ENCODE measurements around the gene BPIFB6.

The BPIFB6 gene

DNA sequence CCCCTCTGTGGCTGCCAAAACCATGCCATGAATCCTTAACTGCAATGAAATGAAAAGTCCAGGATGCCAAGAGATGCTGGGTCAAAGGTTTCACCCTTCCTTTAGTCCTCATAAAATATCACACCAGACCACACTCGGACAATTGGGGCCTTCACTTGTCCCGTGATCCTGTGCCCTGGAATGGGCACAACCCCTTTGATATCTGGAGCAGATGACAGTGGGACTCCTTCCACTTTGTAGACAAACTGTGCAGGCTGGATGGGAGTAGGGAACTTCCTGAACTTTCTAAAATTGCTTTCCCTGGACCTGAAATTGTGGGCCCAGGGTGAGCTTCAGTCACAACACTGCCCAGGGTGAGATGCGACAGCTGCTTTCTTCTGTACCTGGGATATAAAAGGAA lies 9.6 kb upstream of the BPIFB6 start:
- TF ChIP-seq, protein P1, sequence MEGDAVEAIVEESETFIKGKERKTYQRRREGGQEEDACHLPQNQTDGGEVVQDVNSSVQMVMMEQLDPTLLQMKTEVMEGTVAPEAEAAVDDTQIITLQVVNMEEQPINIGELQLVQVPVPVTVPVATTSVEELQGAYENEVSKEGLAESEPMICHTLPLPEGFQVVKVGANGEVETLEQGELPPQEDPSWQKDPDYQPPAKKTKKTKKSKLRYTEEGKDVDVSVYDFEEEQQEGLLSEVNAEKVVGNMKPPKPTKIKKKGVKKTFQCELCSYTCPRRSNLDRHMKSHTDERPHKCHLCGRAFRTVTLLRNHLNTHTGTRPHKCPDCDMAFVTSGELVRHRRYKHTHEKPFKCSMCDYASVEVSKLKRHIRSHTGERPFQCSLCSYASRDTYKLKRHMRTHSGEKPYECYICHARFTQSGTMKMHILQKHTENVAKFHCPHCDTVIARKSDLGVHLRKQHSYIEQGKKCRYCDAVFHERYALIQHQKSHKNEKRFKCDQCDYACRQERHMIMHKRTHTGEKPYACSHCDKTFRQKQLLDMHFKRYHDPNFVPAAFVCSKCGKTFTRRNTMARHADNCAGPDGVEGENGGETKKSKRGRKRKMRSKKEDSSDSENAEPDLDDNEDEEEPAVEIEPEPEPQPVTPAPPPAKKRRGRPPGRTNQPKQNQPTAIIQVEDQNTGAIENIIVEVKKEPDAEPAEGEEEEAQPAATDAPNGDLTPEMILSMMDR (IDR thresholded peaks at IDR 0.05) = no peak

DNA sequence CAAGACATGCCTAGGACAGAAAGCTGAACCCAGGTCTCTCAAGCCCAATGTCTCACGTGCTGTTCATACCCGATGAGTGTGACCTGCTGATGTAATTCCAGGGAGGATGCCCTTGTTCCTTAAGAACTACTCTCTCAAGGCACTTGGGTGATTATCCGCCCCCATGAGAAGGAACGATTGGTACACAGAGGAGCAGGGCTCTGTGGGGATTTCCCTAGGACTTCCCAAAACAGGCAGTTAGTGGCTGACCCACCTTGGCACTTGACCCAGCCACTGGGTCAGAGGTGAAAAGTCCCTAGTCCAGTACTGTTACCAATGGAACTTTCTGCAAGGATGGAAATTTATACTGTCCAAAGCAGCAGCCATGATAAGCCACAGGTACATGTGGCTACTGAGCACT lies 9.2 kb upstream of the BPIFB6 start:
- TF ChIP-seq, protein P1 (IDR thresholded peaks at IDR 0.05) = no peak

DNA sequence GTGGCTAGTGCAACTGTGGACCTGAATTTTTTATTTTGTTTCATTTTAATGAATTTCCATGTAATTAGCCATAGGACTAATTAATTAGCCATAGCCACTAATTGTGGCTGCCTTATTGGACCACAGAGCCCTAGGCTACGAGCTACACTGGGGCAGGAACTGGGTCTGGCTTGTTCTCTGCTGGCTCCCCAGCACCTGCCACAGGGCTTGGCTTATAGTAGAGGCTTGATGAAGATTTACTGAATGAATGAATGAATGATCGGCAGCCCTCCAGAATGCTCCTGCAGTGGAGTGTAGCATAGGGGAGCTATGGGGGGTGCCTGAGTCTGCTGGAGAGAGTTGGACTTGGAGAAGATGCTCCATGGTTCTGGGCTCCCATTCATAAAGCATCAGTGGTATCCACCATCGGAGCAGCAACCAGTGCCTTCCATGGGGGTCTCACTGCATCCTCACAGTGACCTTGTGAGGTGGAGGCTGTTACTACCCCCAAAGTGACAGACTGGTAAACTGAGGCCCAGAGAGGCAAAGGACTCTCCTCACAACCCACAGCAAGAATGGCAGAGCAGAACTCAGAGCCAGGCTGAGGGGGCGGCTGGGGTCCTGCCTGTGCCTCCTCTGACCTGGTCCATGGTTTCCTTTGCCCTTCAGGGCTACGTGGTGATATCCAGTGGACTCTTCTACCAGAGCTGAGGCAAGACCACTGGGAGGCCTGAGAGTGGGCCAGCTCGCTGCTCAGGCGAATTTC lies 8.6 kb upstream of the BPIFB6 start:
- TF ChIP-seq, protein P1 (IDR thresholded peaks at IDR 0.05) = no peak

DNA sequence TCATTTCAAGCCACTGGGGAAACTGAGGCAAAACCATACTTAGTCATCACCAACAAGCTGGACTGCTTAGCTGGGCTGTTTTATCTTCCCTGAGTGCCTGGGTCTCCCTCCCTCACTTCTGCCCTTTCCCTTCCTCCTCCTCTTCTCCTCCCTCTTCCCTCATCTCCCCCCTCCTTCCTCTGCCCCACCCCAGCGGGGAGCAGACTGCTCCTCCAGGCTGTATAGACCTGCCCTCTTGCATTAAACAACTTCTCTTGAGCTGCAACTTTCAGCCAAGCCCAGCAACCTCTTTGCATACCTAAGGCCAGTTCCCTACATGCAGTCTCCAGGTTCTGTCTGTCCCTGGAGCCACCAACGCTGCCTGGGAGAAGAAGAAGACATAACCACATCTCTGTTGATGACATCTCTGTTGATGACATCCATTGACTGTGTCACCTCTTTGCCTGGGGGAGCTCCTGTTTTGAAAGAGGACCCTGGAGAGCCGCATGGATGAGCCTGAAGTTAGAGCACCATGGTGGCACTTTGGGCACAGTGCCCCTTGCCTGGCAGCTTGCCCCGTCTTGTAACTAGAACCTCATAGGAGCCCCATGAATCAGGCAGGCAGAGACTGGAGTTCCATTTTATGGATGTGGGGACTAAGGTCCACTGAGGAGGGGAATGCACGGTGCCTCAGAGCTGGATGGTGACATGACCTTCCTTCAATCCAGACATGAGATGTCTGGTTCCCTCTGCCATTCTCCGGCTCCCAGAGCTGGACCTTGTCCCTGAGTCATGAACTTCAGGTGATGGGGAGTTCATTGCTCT lies 7.8 kb upstream of the BPIFB6 start:
- TF ChIP-seq, protein P1 (IDR thresholded peaks at IDR 0.05) = no peak

DNA sequence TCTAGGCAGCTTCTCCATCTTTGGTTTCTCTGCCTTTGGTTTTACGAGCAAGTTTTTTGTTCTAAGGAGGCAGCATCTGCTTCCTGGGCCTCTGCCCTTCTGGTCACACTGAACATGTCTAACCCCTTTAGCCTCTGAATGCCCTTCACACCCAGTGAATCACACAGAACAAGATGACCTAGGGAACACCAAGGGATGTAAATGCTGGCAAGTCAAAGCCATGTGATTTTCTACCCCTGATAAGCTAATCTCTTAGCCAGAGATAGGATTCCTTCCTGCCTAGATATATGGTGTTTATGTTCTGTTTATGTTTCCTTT lies 7.2 kb upstream of the BPIFB6 start:
- TF ChIP-seq, protein P1 (IDR thresholded peaks at IDR 0.05) = no peak

DNA sequence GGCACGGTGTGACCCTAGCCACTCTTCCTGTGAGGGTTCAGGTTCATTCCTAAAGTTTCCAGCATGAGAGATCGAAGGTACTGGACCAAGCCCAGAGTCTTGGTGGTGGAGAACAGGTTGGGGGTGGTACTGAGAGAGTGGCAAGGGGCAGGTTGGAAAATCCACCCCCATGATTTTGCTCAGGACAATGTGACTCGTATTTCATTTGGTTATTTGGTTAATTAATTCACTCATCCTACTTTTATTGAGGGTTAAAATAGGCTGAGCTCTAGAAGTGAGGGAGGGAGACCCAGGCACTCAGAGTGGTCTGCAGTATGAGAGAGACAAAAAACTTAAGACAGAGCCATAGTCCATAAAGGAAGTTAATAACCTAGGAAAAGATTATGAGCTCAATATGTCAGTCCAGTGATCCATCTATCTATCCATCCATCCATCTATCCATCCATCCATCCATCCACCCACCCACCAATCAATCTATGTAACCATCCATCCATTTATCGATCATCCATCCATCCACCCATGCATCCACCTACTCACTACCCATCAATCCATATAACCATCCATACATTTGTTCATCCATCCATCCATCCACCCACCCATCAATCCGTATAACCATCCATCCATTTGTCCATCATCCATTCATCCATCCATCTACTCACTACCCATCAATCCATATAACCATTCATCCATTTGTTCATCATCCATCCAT lies 6.7 kb upstream of the BPIFB6 start:
- TF ChIP-seq, protein P1 (IDR thresholded peaks at IDR 0.05) = no peak

DNA sequence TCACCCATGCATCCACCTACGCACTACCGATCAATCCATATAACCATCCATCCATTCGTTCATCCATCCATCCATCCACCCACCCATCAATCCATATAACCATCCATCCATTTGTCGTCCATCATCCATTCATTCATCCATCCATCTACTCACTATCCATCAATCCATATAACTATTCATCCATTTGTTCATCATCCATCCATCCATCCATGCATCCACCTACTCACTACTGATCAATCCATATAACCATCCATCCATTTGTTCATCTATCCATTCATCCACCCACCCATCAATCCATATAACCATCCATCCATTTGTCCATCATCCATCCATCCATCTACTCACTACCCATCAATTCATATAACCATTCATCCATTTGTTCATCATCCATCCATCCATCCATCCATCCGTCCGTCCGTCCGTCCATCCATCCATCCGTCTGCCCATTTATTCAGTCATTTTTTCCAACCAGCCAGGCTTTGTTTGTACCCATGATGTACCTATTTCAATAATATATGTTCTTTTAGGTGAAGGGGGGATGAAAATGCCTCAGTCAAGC lies 6.1 kb upstream of the BPIFB6 start:
- TF ChIP-seq, protein P1 (IDR thresholded peaks at IDR 0.05) = no peak
